ENCODE measurements around the gene CUEDC1. TPM values are rescaled to one million over a fixed set of nuclear protein-coding genes. Genes with fewer than 3 reads are reported as not detected.

CUEDC1 gene
- total and polyA plus RNA-seq, 2 of the 13 experiments (the other 11 are each of a cell fraction or from before 2014, with no cell fraction given) = 7.4 to 12.9 TPM

GRCh38 chr17:57861000-57861789 is 94.0 kb downstream of the CUEDC1 start (continued):
- TF ChIP-seq KDM6A (CRISPR knock-in tag; IDR thresholded peaks at IDR 0.05; ENCODE audit: low read depth) = 0 out of 2 replicates have a peak, but pooled peaks have one; percentile 20
- TF ChIP-seq CSRNP1 (CRISPR knock-in tag; IDR thresholded peaks at IDR 0.05) = 0 out of 2 replicates have a peak, but pooled peaks have one; percentile 45
- peak; percentile 57; the same call in 1 of the 2 replicates for TF ChIP-seq ZNF124 (CRISPR knock-in tag; IDR thresholded peaks at IDR 0.05)
- no peak for TF ChIP-seq MYNN (CRISPR knock-in tag; IDR thresholded peaks at IDR 0.05; ENCODE audit: low read depth)
- 0 out of 2 replicates have a peak, but pooled peaks have one; percentile 48 for TF ChIP-seq IRF2 (CRISPR knock-in tag; IDR thresholded peaks at IDR 0.05)
- TF ChIP-seq PAX8 (CRISPR knock-in tag; IDR thresholded peaks at IDR 0.05; ENCODE audit: borderline replicate concordance) = no peak
- TF ChIP-seq ETS1 (CRISPR knock-in tag; IDR thresholded peaks at IDR 0.05) = no peak
- TF ChIP-seq ZNF598 (CRISPR knock-in tag; IDR thresholded peaks at IDR 0.05; ENCODE audit: borderline replicate concordance) = 0 out of 2 replicates have a peak, but pooled peaks have one; percentile 17
- no peak for TF ChIP-seq CEBPZ (IDR thresholded peaks at IDR 0.05; ENCODE audit: low read length)
- peak; percentile 68 for TF ChIP-seq ZNF792 (CRISPR knock-in tag; IDR thresholded peaks at IDR 0.05)
- TF ChIP-seq HNF4A (CRISPR knock-in tag; IDR thresholded peaks at IDR 0.05) = peak; percentile 64
- TF ChIP-seq ZMAT5 (CRISPR knock-in tag; IDR thresholded peaks at IDR 0.05; ENCODE audit: borderline replicate concordance, low read depth) = no peak
- peak; percentile 0; the same call in 1 of the 2 replicates for TF ChIP-seq KAT7 (CRISPR knock-in tag; IDR thresholded peaks at IDR 0.05; ENCODE audit: borderline replicate concordance)
- TF ChIP-seq ZNF431 (CRISPR knock-in tag; IDR thresholded peaks at IDR 0.05; ENCODE audit: borderline replicate concordance, low read depth) = peak; percentile 48; the same call in 1 of the 2 replicates
- TF ChIP-seq ZNF510 (CRISPR knock-in tag; IDR thresholded peaks at IDR 0.05; ENCODE audit: low read depth) = no peak
- TF ChIP-seq SMYD3 (CRISPR knock-in tag; IDR thresholded peaks at IDR 0.05) = 0 out of 2 replicates have a peak, but pooled peaks have one; percentile 32
- 0 out of 2 replicates have a peak, but pooled peaks have one; percentile 27 for TF ChIP-seq MTA1 (CRISPR knock-in tag; IDR thresholded peaks at IDR 0.05; ENCODE audit: borderline replicate concordance)
- 0 out of 2 replicates have a peak, but pooled peaks have one; percentile 17 for TF ChIP-seq MXD4 (CRISPR knock-in tag; IDR thresholded peaks at IDR 0.05)
- TF ChIP-seq ZNF34 (CRISPR knock-in tag; IDR thresholded peaks at IDR 0.05; ENCODE audit: borderline replicate concordance) = peak; percentile 5; the same call in 1 of the 2 replicates
- peak; percentile 46 to 72; a peak in 2 of 4 replicates for TF ChIP-seq POLR2A (IDR thresholded peaks at IDR 0.05; ENCODE audit: insufficient read depth in 1 of 2, low read depth in 2 of 2, low read length in 2 of 2)
- peak; percentile 57 for TF ChIP-seq ZNF777 (CRISPR knock-in tag; IDR thresholded peaks at IDR 0.05)
- no peak for TF ChIP-seq ZSCAN21 (CRISPR knock-in tag; IDR thresholded peaks at IDR 0.05; ENCODE audit: borderline replicate concordance)
- no peak for TF ChIP-seq HNRNPL (IDR thresholded peaks at IDR 0.05; ENCODE audit: low read depth, low read length)
- TF ChIP-seq TSC22D2 (CRISPR knock-in tag; IDR thresholded peaks at IDR 0.05; ENCODE audit: borderline replicate concordance) = 0 out of 2 replicates have a peak, but pooled peaks have one; percentile 69

All from HepG2 (cell line).